Tibial nerve (tissue), 4 donors: ENCODE measurements around the gene RAB20. TPM values are rescaled to one million over a fixed set of nuclear protein-coding genes. Genes with fewer than 3 reads are reported as not detected.

ENCODE experiments used
- DNase-seq, 2 donors: peaks; one replicate each; pipeline ENCODE4 v3.0.0-alpha.2; 2019; ENCODE audit warnings: low spot score in 2 of 2
- H3K27ac ChIP-seq, 4 donors: fragments of 200-600 bp; sonication (generic) in 3 of 4; one replicate each; pipeline ENCODE4 v1.5.1; 2017 to 2019; ENCODE audit warnings: mild to moderate bottlenecking in 1 of 4
- H3K27me3 ChIP-seq, 2 donors: fragments of 200-600 bp; sonication (generic) in 1 of 2; one replicate each; pipeline versions ENCODE4 v1.5.1 to v1.6.0; 2017 to 2019
- H3K36me3 ChIP-seq, 3 donors: fragments of 200-600 bp; sonication (generic); one replicate each; pipeline ENCODE4 v1.5.1; 2018 to 2019
- H3K4me1 ChIP-seq, 4 donors: fragments of 200-600 bp; sonication (generic) in 3 of 4; one replicate each; pipeline ENCODE4 v1.5.1; 2017 to 2019
- H3K4me3 ChIP-seq, 4 donors: fragments of 200-600 bp; sonication (generic) in 3 of 4; one replicate each; pipeline ENCODE4 v1.5.1; 2017 to 2019; ENCODE audit warnings: mild to moderate bottlenecking in 1 of 4, moderate library complexity in 1 of 4
- H3K9me3 ChIP-seq, 4 donors: fragments of 200-600 bp; sonication (generic) in 3 of 4; one replicate each; pipeline ENCODE4 v1.5.1; 2017 to 2019
- EP300 ChIP-seq, 2 donors: sonication (generic); formaldehyde crosslinking; IDR thresholded peaks; one replicate each; pipeline ENCODE4 v1.6.1; 2017; ENCODE audit warnings: antibody characterized with exemption in 2 of 2, mild to moderate bottlenecking in 1 of 2
- POLR2A ChIP-seq, 2 donors: fragments of 450-650 bp; IDR thresholded peaks; one replicate each; pipeline ENCODE4 v1.6.1; 2017; ENCODE audit warnings: antibody characterized with exemption in 2 of 2, mild to moderate bottlenecking in 2 of 2, moderate library complexity in 2 of 2
- WGBS, 2 donors: methylation state at CpG; one replicate each; pipeline ENCODE4 v1.1.5; 2018; 5-methylcytosine and 5-hydroxymethylcytosine counted together
- total RNA-seq, 4 donors: library from RNA; depleted of rRNA; stranded (reverse); fragments of >200 nt; gene quantifications; one replicate each; pipeline ENCODE4 v1.1.0, GENCODE V29; 2016
- TF ChIP-seq, protein P1 (sequence below), 5 experiments: fragments of 200-600 bp in 3 of 5; fragments of 450-650 bp in 2 of 5; sonication (generic) in 3 of 5; IDR thresholded peaks; one replicate each; pipeline ENCODE4 v1.5.1; 2016 to 2019; ENCODE audit warnings: antibody characterized with exemption in 5 of 5, mild to moderate bottlenecking in 3 of 5, moderate library complexity in 2 of 5

Gene RAB20
- total RNA-seq, 4 donors from 2014 or later: 28.5 to 52.5 (median 30.2) TPM

- TF ChIP-seq POLR2A (IDR thresholded peaks at IDR 0.05) (no peak), EP300 (IDR thresholded peaks at IDR 0.05) (no peak)
- TF ChIP-seq, protein P1, sequence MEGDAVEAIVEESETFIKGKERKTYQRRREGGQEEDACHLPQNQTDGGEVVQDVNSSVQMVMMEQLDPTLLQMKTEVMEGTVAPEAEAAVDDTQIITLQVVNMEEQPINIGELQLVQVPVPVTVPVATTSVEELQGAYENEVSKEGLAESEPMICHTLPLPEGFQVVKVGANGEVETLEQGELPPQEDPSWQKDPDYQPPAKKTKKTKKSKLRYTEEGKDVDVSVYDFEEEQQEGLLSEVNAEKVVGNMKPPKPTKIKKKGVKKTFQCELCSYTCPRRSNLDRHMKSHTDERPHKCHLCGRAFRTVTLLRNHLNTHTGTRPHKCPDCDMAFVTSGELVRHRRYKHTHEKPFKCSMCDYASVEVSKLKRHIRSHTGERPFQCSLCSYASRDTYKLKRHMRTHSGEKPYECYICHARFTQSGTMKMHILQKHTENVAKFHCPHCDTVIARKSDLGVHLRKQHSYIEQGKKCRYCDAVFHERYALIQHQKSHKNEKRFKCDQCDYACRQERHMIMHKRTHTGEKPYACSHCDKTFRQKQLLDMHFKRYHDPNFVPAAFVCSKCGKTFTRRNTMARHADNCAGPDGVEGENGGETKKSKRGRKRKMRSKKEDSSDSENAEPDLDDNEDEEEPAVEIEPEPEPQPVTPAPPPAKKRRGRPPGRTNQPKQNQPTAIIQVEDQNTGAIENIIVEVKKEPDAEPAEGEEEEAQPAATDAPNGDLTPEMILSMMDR (IDR thresholded peaks at IDR 0.05): no peak
- Histone ChIP-seq H3K4me3 (no peak overlapping the region), H3K27me3 (no peaks in the 10 kb centered on the region), H3K36me3 (no peaks in the 10 kb centered on the region), H3K27ac (peak overlapping the region in 2 of 4 donors; percentile 66 to 73), H3K4me1 (peaks cover 0 to 85% (median 43%) of the 10 kb centered on the region in 4 donors), H3K9me3 (no peaks in the 10 kb centered on the region)
- WGBS, 2 donors: 79 to 83% methylated on average over 9 of the region's 9 CpGs
- no peak for DNase-seq
Observed at GRCh38 chr13:110531671-110532083, 29.8 kb downstream of the RAB20 start.

DNA sequence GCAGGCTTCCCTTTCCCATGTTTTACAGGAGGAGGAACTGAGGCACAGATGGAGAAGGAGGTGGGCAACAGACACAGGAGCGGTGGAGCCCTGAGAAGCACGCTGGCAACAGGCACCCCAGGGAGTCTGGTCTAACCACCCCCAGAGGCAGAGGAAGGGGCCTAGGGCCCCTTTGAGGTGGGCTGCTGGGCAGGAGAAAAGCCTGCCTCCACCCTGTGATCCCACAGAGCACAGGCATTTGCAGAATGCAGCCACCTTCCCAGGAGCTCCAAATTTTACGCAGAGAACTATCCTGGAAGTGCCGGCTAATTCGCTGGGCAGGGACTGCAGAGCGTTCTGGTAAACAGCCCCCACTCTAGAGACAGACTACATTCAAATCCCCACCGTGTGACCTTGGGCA, 30.4 kb downstream of the RAB20 start:
- Histone ChIP-seq H3K4me3 (no peak overlapping the region), H3K27me3 (no peaks in the 10 kb centered on the region), H3K4me1 (peaks cover 0 to 87% (median 49%) of the 10 kb centered on the region in 4 donors), H3K36me3 (no peaks in the 10 kb centered on the region), H3K9me3 (no peaks in the 10 kb centered on the region), H3K27ac (peak overlapping the region in 2 of 4 donors; percentile 55 to 73)
- TF ChIP-seq EP300 (IDR thresholded peaks at IDR 0.05) (no peak), POLR2A (IDR thresholded peaks at IDR 0.05) (no peak)
- TF ChIP-seq, protein P1 (IDR thresholded peaks at IDR 0.05): no peak
- WGBS, 2 donors: 91 to 92% methylated on average over 7 of the region's 7 CpGs
- no peak for DNase-seq

DNA sequence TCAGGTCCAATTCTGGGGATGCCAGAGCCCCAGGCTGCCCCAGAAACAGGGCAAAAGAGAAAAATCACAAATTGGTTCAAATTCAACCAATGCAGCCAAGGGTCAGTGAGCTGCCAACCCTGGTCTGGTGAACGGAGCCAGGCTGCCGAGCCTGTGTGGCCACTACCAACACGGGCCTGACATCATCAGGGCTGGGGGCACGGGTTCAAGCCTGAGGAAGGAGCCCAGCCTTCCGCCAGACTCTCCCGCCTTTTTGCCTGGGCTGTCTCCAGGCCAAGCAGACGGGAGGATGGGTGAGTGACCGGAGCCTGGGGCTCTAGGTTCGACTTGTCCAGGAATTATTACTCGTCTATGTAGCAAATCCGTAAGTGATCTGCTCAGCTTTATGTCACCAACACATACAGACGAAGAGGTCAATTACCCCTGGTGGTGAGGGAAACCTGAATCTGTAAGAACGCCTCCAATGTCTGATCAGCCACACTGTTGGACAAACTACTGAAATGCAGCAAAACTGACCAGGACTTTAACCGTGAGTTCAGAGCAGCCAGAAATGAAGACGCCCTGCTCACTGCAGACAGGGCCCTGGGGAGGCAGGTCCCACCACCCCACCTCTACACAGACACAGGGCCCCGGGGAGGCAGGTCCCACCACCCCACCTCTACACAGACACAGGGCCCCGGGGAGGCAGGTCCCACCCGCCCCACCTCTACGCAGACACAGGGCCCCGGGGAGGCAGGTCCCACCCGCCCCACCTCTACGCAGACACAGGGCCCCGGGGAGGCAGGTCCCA, 31.8 kb downstream of the RAB20 start:
- no peaks in the 10 kb centered on the region for H3K9me3 ChIP-seq
- TF ChIP-seq, protein P1 (IDR thresholded peaks at IDR 0.05): no peak
- no peaks in the 10 kb centered on the region for H3K27me3 ChIP-seq
- no peak overlapping the region for H3K4me3 ChIP-seq
- H3K4me1 ChIP-seq: peaks cover 0 to 88% (median 57%) of the 10 kb centered on the region in 4 donors
- no peak for DNase-seq
- peak overlapping the region; percentile 47 to 93 (median 76) for H3K27ac ChIP-seq
- no peaks in the 10 kb centered on the region for H3K36me3 ChIP-seq
- 72 to 74% methylated on average over 15 to 17 of the region's 23 CpGs for WGBS, 2 donors

DNA sequence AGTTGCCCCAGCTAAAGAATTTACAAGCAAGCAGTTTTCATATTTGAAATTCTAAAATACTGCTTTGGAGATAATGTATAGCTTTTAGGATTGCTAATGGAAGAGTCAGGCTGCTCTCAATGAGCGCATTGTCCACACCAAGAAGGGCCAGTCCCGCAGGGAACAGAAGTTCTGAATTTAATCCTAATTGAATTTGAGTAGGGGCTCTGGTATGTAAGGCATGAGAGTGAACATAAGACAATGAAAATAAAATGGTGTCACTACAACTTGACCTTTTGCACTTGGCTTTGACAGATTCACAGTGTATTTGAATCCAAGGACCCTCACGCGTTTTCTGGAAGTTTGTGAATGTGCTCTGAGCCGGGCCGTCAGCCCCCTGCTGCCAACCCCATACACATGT, 32.6 kb downstream of the RAB20 start:
- WGBS, 2 donors: 63 to 70% methylated on average over 6 of the region's 6 CpGs
- no peak for DNase-seq
- H3K36me3 ChIP-seq: no peaks in the 10 kb centered on the region
- H3K9me3 ChIP-seq: no peaks in the 10 kb centered on the region
- TF ChIP-seq POLR2A (IDR thresholded peaks at IDR 0.05) (no peak), EP300 (IDR thresholded peaks at IDR 0.05) (no peak)
- TF ChIP-seq, protein P1 (IDR thresholded peaks at IDR 0.05): no peak
- H3K4me3 ChIP-seq: no peak overlapping the region
- no peaks in the 10 kb centered on the region for H3K27me3 ChIP-seq
- peaks cover 0 to 89% (median 61%) of the 10 kb centered on the region in 4 donors for H3K4me1 ChIP-seq
- peak overlapping the region; percentile 47 to 93 (median 76) for H3K27ac ChIP-seq

DNA sequence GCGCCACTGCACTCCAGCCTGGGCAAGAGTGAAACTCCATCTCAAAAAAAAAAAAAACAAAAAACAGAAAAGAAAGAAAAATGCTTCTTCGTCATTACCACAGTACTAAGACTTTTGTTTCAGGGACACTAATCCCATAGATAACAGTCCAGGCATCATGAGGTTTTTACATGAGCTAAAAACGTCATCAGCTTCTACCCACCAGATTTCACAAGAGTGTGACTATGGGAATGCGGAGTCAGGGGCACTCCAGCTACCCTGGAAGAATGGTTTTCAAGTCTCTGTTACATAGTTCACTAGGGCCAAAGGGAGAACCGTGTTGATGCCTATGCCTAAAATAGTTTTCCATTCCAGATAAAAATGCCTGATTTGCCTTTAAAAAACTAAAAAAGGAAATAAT, 33.2 kb downstream of the RAB20 start:
- Histone ChIP-seq H3K9me3 (no peaks in the 10 kb centered on the region), H3K27ac (peak overlapping the region; percentile 47 to 93 (median 76)), H3K36me3 (no peaks in the 10 kb centered on the region), H3K27me3 (no peaks in the 10 kb centered on the region), H3K4me1 (peaks cover 0 to 89% (median 63%) of the 10 kb centered on the region in 4 donors), H3K4me3 (no peak overlapping the region)
- 42 to 48% methylated on average over 5 of the region's 5 CpGs for WGBS, 2 donors
- DNase-seq: peak in 1 of 2 donors; percentile 44
- peak; percentile 85 to 90 for TF ChIP-seq EP300 (IDR thresholded peaks at IDR 0.05)
- no peak for TF ChIP-seq POLR2A (IDR thresholded peaks at IDR 0.05)
